GM21737 (cell line): ENCODE data around the gene HDAC4.

Experiments used
- ATAC-seq: cut with Tn5 transposase; IDR thresholded peaks from one replicate; pipeline ENCODE4 v1.9.1; 2021; ENCODE audit warnings: mild to moderate bottlenecking, moderate library complexity; ENCODE audit not compliant: unreplicated experiment

Gene HDAC4

GRCh38 chr2:239370876-239371725 is 29.7 kb downstream of the HDAC4 start:
- no peak for ATAC-seq

- no peak for ATAC-seq
These were observed 30.4 kb downstream of the HDAC4 start for GRCh38 chr2:239370403-239370802.

- peak; percentile 84 for ATAC-seq
These were observed 31.1 kb downstream of the HDAC4 start for GRCh38 chr2:239369631-239370161.

- peak; percentile 18 for ATAC-seq
These were observed 31.8 kb downstream of the HDAC4 start for GRCh38 chr2:239368906-239369552.

GRCh38 chr2:239368321-239368720 is 32.5 kb downstream of the HDAC4 start:
- no peak for ATAC-seq

GRCh38 chr2:239366740-239367139 is 34.1 kb downstream of the HDAC4 start:
- ATAC-seq = no peak

GRCh38 chr2:239365782-239366435 is 34.9 kb downstream of the HDAC4 start:
- ATAC-seq = no peak

- ATAC-seq = no peak
These were observed 35.6 kb downstream of the HDAC4 start for GRCh38 chr2:239365071-239365781.

GRCh38 chr2:239363946-239364637 is 36.7 kb downstream of the HDAC4 start:
- ATAC-seq = no peak

GRCh38 chr2:239362507-239362906 is 38.3 kb downstream of the HDAC4 start:
- ATAC-seq = no peak

GRCh38 chr2:239361311-239361642 is 39.5 kb downstream of the HDAC4 start:
- ATAC-seq = no peak

GRCh38 chr2:239360421-239361310 is 40.2 kb downstream of the HDAC4 start:
- ATAC-seq = no peak

- no peak for ATAC-seq
These were observed 40.8 kb downstream of the HDAC4 start for GRCh38 chr2:239360008-239360407.

- no peak for ATAC-seq
These were observed 41.5 kb downstream of the HDAC4 start for GRCh38 chr2:239359196-239359912.

- no peak for ATAC-seq
These were observed 42.6 kb downstream of the HDAC4 start for GRCh38 chr2:239358062-239358754.

GRCh38 chr2:239355724-239356123 is 45.1 kb downstream of the HDAC4 start:
- no peak for ATAC-seq

GRCh38 chr2:239355139-239355538 is 45.7 kb downstream of the HDAC4 start:
- no peak for ATAC-seq

- no peak for ATAC-seq
These were observed 46.1 kb downstream of the HDAC4 start for GRCh38 chr2:239354791-239355136.
